ENCODE data around the gene FYN.

FYN gene

DNA sequence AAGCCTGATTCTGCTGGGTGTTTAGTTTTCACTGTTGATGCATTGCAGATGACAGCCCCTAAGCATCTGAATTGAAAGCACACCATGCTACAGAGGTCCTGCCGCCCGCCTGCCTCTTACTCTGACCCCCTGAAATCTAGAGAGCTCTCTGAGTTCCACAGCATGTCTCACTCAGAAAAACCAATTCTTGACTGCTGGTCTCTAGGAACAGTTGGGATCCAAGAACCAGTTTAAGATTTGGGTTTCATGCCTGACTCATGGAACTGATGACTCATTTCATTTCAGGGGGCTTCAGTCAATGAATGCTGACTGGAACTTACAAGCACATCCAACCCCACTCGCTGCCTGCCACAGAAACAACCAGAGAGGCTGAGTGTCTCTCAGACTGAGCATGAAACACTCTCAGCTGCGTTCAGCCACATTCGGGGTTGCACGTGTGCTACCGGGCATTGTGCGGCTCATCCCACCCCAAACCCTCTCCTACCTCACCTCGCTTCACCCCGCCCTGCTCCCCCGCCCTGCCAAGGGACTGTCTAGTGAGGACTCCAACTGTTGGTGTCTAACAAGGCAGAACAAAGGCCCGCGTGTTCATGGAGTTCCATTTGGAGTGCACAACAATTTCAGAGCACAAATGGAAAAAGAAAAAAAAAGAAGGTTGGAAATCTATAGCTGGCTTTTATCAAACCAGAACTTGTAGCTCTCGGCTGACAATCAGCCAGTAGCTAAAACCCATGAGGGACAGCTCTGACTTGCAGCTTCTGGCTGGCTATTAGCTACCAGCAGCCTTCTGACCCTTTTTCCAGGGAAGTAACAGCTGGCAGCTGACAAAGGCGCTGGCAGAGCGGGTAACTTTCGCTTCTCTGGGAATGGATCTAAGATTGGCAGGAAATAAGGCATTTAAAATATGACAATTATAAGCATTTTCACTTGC lies 247.5 kb downstream of the FYN start:
- ChIA-PET CTCF (interaction anchor here (1.5 to 6.1 kb wide), 2 partner anchors 10 to 16 kb away, joined by 4 to 29 read pairs; no protein-coding TSS in a partner anchor), POLR2A (interaction anchor here (2.8 kb wide), 1 partner anchor 20 kb away, joined by 9 read pairs; the partner anchor contains the start of gene TRAF3IP2)
- H3K4me3 ChIP-seq (ENCODE audit: low read depth, low read length), result peak overlapping the region; percentile 26
- DNase-seq (ENCODE audit: low read depth, low spot score), result no peak
- TF ChIP-seq, protein P1, sequence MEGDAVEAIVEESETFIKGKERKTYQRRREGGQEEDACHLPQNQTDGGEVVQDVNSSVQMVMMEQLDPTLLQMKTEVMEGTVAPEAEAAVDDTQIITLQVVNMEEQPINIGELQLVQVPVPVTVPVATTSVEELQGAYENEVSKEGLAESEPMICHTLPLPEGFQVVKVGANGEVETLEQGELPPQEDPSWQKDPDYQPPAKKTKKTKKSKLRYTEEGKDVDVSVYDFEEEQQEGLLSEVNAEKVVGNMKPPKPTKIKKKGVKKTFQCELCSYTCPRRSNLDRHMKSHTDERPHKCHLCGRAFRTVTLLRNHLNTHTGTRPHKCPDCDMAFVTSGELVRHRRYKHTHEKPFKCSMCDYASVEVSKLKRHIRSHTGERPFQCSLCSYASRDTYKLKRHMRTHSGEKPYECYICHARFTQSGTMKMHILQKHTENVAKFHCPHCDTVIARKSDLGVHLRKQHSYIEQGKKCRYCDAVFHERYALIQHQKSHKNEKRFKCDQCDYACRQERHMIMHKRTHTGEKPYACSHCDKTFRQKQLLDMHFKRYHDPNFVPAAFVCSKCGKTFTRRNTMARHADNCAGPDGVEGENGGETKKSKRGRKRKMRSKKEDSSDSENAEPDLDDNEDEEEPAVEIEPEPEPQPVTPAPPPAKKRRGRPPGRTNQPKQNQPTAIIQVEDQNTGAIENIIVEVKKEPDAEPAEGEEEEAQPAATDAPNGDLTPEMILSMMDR (IDR thresholded peaks at IDR 0.05; ENCODE audit: insufficient read depth, low read length, missing control alignments), result no peak

DNA sequence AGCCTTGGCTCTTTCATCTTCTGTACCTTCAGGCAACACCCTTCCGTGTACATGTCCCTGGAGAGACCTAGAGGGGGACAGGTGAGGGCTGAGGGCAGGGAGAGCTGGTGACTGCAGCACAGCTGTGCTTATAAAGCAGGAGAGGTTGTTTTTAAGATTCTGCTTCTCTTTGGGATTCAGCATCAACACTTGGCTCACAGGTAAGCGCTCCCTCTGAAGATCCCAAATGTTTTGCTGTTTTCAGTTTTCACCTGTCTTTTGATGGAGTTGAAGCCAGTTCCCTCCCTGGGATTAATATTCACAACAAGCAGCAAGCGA lies 248.2 kb downstream of the FYN start:
- TF ChIP-seq, protein P1 (IDR thresholded peaks at IDR 0.05; ENCODE audit: insufficient read depth, low read length, missing control alignments), result no peak
- ChIA-PET POLR2A (interaction anchor here (2.8 kb wide), 1 partner anchor 19 kb away, joined by 9 read pairs; the partner anchor contains the start of gene TRAF3IP2), CTCF (interaction anchor here (1.5 kb wide), 1 partner anchor 10 kb away, joined by 4 read pairs; no protein-coding TSS in a partner anchor)
- no peak for DNase-seq (ENCODE audit: low read depth, low spot score)
- no peak overlapping the region for H3K4me3 ChIP-seq (ENCODE audit: low read depth, low read length)

GRCh38 chr6:111624401-111625098 lies 248.7 kb downstream of the FYN start:
- ChIA-PET CTCF (no interaction called here), POLR2A (interaction anchor here (2.8 kb wide), 1 partner anchor 19 kb away, joined by 9 read pairs; the partner anchor contains the start of gene TRAF3IP2)
- no peak for DNase-seq (ENCODE audit: low read depth, low spot score)
- TF ChIP-seq, protein P1 (IDR thresholded peaks at IDR 0.05; ENCODE audit: insufficient read depth, low read length, missing control alignments), result no peak
- H3K4me3 ChIP-seq (ENCODE audit: low read depth, low read length), result no peak overlapping the region

DNA sequence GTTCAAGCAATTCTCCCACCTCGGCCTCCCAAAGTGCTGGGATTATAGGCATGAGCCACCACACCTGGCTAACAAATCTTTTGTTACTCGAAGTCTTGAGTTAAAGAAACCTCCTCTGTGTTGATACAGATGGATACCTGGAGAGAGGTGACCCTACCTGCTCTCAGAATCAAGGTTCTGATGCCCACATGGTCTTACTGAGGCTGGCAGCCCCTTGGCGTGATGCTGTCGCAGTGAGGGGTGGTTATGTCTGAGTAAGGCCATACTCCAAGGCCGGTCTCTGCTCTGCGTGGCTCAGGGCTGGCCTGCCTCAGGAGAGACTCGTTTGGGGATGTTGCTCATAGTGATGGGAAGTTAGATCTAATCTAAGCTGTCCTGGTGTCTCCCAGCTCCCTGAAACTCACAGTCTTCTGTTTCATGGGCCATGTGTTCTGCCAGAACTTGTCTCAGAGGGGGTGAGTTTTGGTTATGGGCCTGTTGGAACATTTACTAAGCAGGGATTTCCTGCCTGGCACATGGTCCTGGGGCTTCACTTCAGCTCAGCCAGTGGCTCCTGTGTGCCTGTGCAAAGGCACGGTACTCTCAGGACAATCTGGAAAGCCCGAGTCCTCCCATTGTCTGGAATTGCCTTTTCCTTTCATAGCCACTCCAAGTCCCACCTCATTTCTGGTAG lies 250.1 kb downstream of the FYN start:
- CTCF ChIA-PET, result no interaction called here
- POLR2A ChIA-PET, result interaction anchor here (0.6 kb wide), 1 partner anchor 168 kb away, joined by 3 read pairs; no protein-coding TSS in a partner anchor
- H3K4me3 ChIP-seq (ENCODE audit: low read depth, low read length), result no peak overlapping the region
- TF ChIP-seq, protein P1 (IDR thresholded peaks at IDR 0.05; ENCODE audit: insufficient read depth, low read length, missing control alignments), result no peak
- DNase-seq (ENCODE audit: low read depth, low spot score), result no peak

DNA sequence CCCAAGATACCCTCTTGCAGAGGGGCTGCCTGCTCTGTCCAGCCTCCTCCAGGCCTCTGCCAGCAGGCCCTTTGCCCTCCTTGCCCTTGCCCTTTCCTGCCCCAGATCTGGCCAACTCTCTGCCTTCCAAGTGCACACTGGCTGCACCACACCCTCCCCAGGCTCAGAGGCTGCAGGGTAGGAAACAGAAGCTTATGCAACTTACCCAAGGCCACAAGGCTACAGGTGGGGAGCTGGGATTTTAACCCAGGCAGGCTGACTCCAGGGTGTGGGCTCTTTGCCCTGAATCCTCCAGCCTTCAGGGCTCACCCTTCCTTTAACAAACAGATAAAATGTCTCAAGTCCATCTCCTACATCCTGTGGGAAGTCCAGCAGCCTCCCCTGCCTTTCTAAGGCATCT lies 253.1 kb downstream of the FYN start:
- CTCF ChIA-PET, result interaction anchor here (1.9 kb wide), 1 partner anchor 15 kb away, joined by 4 read pairs; the partner anchor contains the start of gene TRAF3IP2
- DNase-seq (ENCODE audit: low read depth, low spot score), result no peak
- TF ChIP-seq, protein P1 (IDR thresholded peaks at IDR 0.05; ENCODE audit: insufficient read depth, low read length, missing control alignments), result no peak
- H3K4me3 ChIP-seq (ENCODE audit: low read depth, low read length), result no peak overlapping the region
- POLR2A ChIA-PET, result no interaction called here
